DOHH2 (cell line): Measurements from ENCODE around the gene TMEM212.

Source experiments
- CTCF ChIP-seq: fragments of 200-600 bp; sonication (generic); IDR thresholded peaks from one replicate; pipeline ENCODE4 v1.5.1; 2014; ENCODE audit warnings: antibody characterized with exemption, mild to moderate bottlenecking, low read depth, low read length; ENCODE audit not compliant: poor library complexity, severe bottlenecking
- EZH2phosphoT487 ChIP-seq: fragments of 200-600 bp; sonication (generic); IDR thresholded peaks from 2 replicates; pipeline ENCODE4 v1.6.1; 2017; ENCODE audit warnings: borderline replicate concordance, mild to moderate bottlenecking, antibody characterized with exemption, low read length, moderate library complexity, mixed read lengths

- TF ChIP-seq CTCF: no peak
- TF ChIP-seq EZH2phosphoT487: no peak
These were observed 64.6 kb downstream of the TMEM212 start for GRCh38 chr3:171907761-171908160.
